Activated naive CD8-positive, alpha-beta T cell treated with anti-CD3 and anti-CD28 coated beads, Interleukin-2, amount 10 ng/mL, durations not matched to agents 7 days and 5 days (primary cell): ENCODE measurements around the gene HOXA13. TPM values are rescaled to one million over a fixed set of nuclear protein-coding genes. Genes with fewer than 3 reads are reported as not detected.

Source experiments
- ATAC-seq: fragments of 150-1000 bp; cut with Tn5 transposase; one replicate; pipeline ENCODE4 v1.10.0; 2021; ENCODE audit warnings: low read depth, moderate library complexity
- POLR2A ChIA-PET: fragments of 350-600 bp; sonication (Branson Sonifier 250); formaldehyde crosslinking; loops from one replicate; lab custom pipeline; 2021; ENCODE audit warnings: antibody characterized with exemption; lab: Charles Lee
- DNase-seq: peaks from one replicate; pipeline ENCODE4 v3.0.0; 2021
- H3K27ac Mint-ChIP-seq: one replicate; pipeline ENCODE4 v1.8.0; 2022; ENCODE audit warnings: mild to moderate bottlenecking, mixed read lengths
- H3K27me3 Mint-ChIP-seq: one replicate; pipeline ENCODE4 v1.8.0; 2022; ENCODE audit warnings: mild to moderate bottlenecking, moderate library complexity, mixed read lengths
- H3K36me3 Mint-ChIP-seq: one replicate; pipeline ENCODE4 v1.8.0; 2021; ENCODE audit warnings: mild to moderate bottlenecking, mixed read lengths
- H3K4me1 Mint-ChIP-seq: one replicate; pipeline ENCODE4 v1.8.0; 2021; ENCODE audit warnings: mixed read lengths
- H3K4me3 Mint-ChIP-seq: one replicate; pipeline ENCODE4 v1.8.0; 2022; ENCODE audit warnings: mild to moderate bottlenecking, moderate library complexity, mixed read lengths
- H3K9me3 Mint-ChIP-seq: one replicate; pipeline ENCODE4 v1.8.0; 2021; ENCODE audit warnings: mixed read lengths
- total RNA-seq, 2 experiments: library from RNA; stranded (reverse); gene quantifications; one replicate each; pipeline ENCODE4 v1.2.3, GENCODE V29; 2021

HOXA13 gene
- total RNA-seq, 2 experiments from 2014 or later, result not detected

- Mint-ChIP-seq H3K27me3 (peaks cover 95% of the 10 kb centered on the region), H3K4me3 (no peak overlapping the region), H3K36me3 (no peaks in the 10 kb centered on the region), H3K4me1 (peaks cover 11% of the 10 kb centered on the region), H3K27ac (no peak overlapping the region), H3K9me3 (no peaks in the 10 kb centered on the region)
- POLR2A ChIA-PET, result no interaction called here
- ATAC-seq (no peak), DNase-seq (no peak)
These were observed 7.6 kb upstream of the HOXA13 start for GRCh38 chr7:27207348-27207985.

GRCh38 chr7:27205325-27206280 lies 5.7 kb upstream of the HOXA13 start:
- no peak for ATAC-seq

GRCh38 chr7:27204851-27205322 lies 5.0 kb upstream of the HOXA13 start:
- no peak overlapping the region for H3K27ac Mint-ChIP-seq
- peaks cover 93% of the 10 kb centered on the region for H3K27me3 Mint-ChIP-seq
- no peak overlapping the region for H3K4me3 Mint-ChIP-seq
- no peak for ATAC-seq
- peak; percentile 35 for DNase-seq
- peaks cover 2% of the 10 kb centered on the region for H3K36me3 Mint-ChIP-seq
- peaks cover 20% of the 10 kb centered on the region for H3K4me1 Mint-ChIP-seq
- no peaks in the 10 kb centered on the region for H3K9me3 Mint-ChIP-seq
- POLR2A ChIA-PET, result no interaction called here

More at GRCh38 chr7:27205325-27206280, 5.7 kb upstream of the HOXA13 start:
- H3K36me3 Mint-ChIP-seq, result no peaks in the 10 kb centered on the region
- peak; percentile 24 for DNase-seq
- POLR2A ChIA-PET, result no interaction called here
- H3K4me1 Mint-ChIP-seq, result peaks cover 21% of the 10 kb centered on the region
- no peak overlapping the region for H3K27ac Mint-ChIP-seq
- H3K4me3 Mint-ChIP-seq, result peak overlapping the region; percentile 25
- H3K27me3 Mint-ChIP-seq, result peaks cover 95% of the 10 kb centered on the region
- no peaks in the 10 kb centered on the region for H3K9me3 Mint-ChIP-seq

GRCh38 chr7:27203964-27204594 lies 4.2 kb upstream of the HOXA13 start:
- H3K4me3 Mint-ChIP-seq, result no peak overlapping the region
- H3K36me3 Mint-ChIP-seq, result peaks cover 2% of the 10 kb centered on the region
- no peaks in the 10 kb centered on the region for H3K9me3 Mint-ChIP-seq
- peaks cover 90% of the 10 kb centered on the region for H3K27me3 Mint-ChIP-seq
- POLR2A ChIA-PET, result no interaction called here
- DNase-seq (no peak), ATAC-seq (no peak)
- no peak overlapping the region for H3K27ac Mint-ChIP-seq
- peaks cover 21% of the 10 kb centered on the region for H3K4me1 Mint-ChIP-seq

GRCh38 chr7:27203365-27203953 lies 3.6 kb upstream of the HOXA13 start:
- H3K4me1 Mint-ChIP-seq, result peaks cover 22% of the 10 kb centered on the region
- no peaks in the 10 kb centered on the region for H3K9me3 Mint-ChIP-seq
- POLR2A ChIA-PET, result no interaction called here
- ATAC-seq, result no peak
- DNase-seq, result peak; percentile 20
- no peak overlapping the region for H3K27ac Mint-ChIP-seq
- H3K36me3 Mint-ChIP-seq, result peaks cover 2% of the 10 kb centered on the region
- H3K27me3 Mint-ChIP-seq, result peaks cover 89% of the 10 kb centered on the region
- no peak overlapping the region for H3K4me3 Mint-ChIP-seq

- Mint-ChIP-seq H3K9me3 (no peaks in the 10 kb centered on the region), H3K4me3 (peak overlapping the region; percentile 37), H3K4me1 (peaks cover 25% of the 10 kb centered on the region), H3K27me3 (peaks cover 90% of the 10 kb centered on the region), H3K36me3 (peaks cover 2% of the 10 kb centered on the region), H3K27ac (no peak overlapping the region)
- POLR2A ChIA-PET, result no interaction called here
- no peak for ATAC-seq
- no peak for DNase-seq
These were observed 2.9 kb upstream of the HOXA13 start for GRCh38 chr7:27202862-27203134.

GRCh38 chr7:27202018-27202861 lies 2.3 kb upstream of the HOXA13 start:
- Mint-ChIP-seq H3K27me3 (peaks cover 90% of the 10 kb centered on the region), H3K4me1 (peaks cover 26% of the 10 kb centered on the region), H3K36me3 (peaks cover 2% of the 10 kb centered on the region), H3K4me3 (peak overlapping the region; percentile 53), H3K27ac (no peak overlapping the region), H3K9me3 (no peaks in the 10 kb centered on the region)
- POLR2A ChIA-PET, result no interaction called here
- ATAC-seq (no peak), DNase-seq (no peak)

GRCh38 chr7:27201580-27202017 lies 1.7 kb upstream of the HOXA13 start:
- no peak overlapping the region for H3K27ac Mint-ChIP-seq
- DNase-seq, result no peak
- peaks cover 90% of the 10 kb centered on the region for H3K27me3 Mint-ChIP-seq
- peaks cover 2% of the 10 kb centered on the region for H3K36me3 Mint-ChIP-seq
- H3K9me3 Mint-ChIP-seq, result no peaks in the 10 kb centered on the region
- H3K4me3 Mint-ChIP-seq, result peak overlapping the region; percentile 53
- no peak for ATAC-seq
- POLR2A ChIA-PET, result no interaction called here
- H3K4me1 Mint-ChIP-seq, result peaks cover 26% of the 10 kb centered on the region

GRCh38 chr7:27200761-27201579 lies 1.1 kb upstream of the HOXA13 start:
- Mint-ChIP-seq H3K27me3 (peaks cover 89% of the 10 kb centered on the region), H3K27ac (peak overlapping the region; percentile 5), H3K9me3 (no peaks in the 10 kb centered on the region), H3K4me3 (peak overlapping the region; percentile 53), H3K36me3 (peaks cover 2% of the 10 kb centered on the region), H3K4me1 (peaks cover 27% of the 10 kb centered on the region)
- DNase-seq (peak; percentile 25), ATAC-seq (no peak)
- POLR2A ChIA-PET, result no interaction called here

- POLR2A ChIA-PET, result interaction anchor here (0.8 kb wide), 1 partner anchor 999 kb away, joined by 3 read pairs; no protein-coding TSS in a partner anchor
- Mint-ChIP-seq H3K9me3 (no peaks in the 10 kb centered on the region), H3K4me3 (no peak overlapping the region), H3K36me3 (peaks cover 2% of the 10 kb centered on the region), H3K27ac (peak overlapping the region; percentile 30), H3K4me1 (peaks cover 25% of the 10 kb centered on the region), H3K27me3 (peaks cover 85% of the 10 kb centered on the region)
- DNase-seq, result peak; percentile 49
- no peak for ATAC-seq
These were observed 755 bp downstream of the HOXA13 start for GRCh38 chr7:27198871-27199801.

GRCh38 chr7:27198138-27198841 lies 1.6 kb downstream of the HOXA13 start:
- no peak overlapping the region for H3K27ac Mint-ChIP-seq
- ATAC-seq (no peak), DNase-seq (peak; percentile 32)
- H3K27me3 Mint-ChIP-seq, result peaks cover 85% of the 10 kb centered on the region
- H3K9me3 Mint-ChIP-seq, result no peaks in the 10 kb centered on the region
- H3K4me1 Mint-ChIP-seq, result peaks cover 24% of the 10 kb centered on the region
- H3K36me3 Mint-ChIP-seq, result peaks cover 2% of the 10 kb centered on the region
- POLR2A ChIA-PET, result no interaction called here
- H3K4me3 Mint-ChIP-seq, result no peak overlapping the region
